HFFc6 (cell line): Measurements from ENCODE around the gene HYAL2. TPM values are rescaled to one million over a fixed set of nuclear protein-coding genes. Genes with fewer than 3 reads are reported as not detected.

Experiments used
- DNase-seq: peaks from one replicate; pipeline ENCODE4 v3.0.0-alpha.2; 2018
- H3K27ac Mint-ChIP-seq: 2 replicates; pipeline ENCODE4 v1.8.0; 2020; ENCODE audit warnings: mild to moderate bottlenecking, mixed read lengths
- H3K27me3 Mint-ChIP-seq: 2 replicates; pipeline ENCODE4 v1.8.0; 2021; ENCODE audit warnings: mild to moderate bottlenecking, moderate library complexity, mixed read lengths; ENCODE audit not compliant: insufficient read depth
- H3K36me3 Mint-ChIP-seq: 2 replicates; pipeline ENCODE4 v1.8.0; 2021; ENCODE audit warnings: low read depth, mixed read lengths
- H3K4me1 Mint-ChIP-seq: 2 replicates; pipeline ENCODE4 v1.8.0; 2020; ENCODE audit warnings: low read depth, mixed read lengths
- H3K4me3 Mint-ChIP-seq: 2 replicates; pipeline ENCODE4 v1.8.0; 2020; ENCODE audit warnings: mild to moderate bottlenecking, moderate library complexity, mixed read lengths
- H3K9me3 Mint-ChIP-seq: 2 replicates; pipeline ENCODE4 v1.8.0; 2020; ENCODE audit warnings: mild to moderate bottlenecking, mixed read lengths
- CTCF ChIP-seq: fragments of 200-600 bp; sonication (generic); IDR thresholded peaks from 2 replicates; pipeline ENCODE4 v1.5.0; 2021; ENCODE audit warnings: antibody characterized with exemption, mild to moderate bottlenecking
- total RNA-seq, 6 experiments: library from RNA; stranded (reverse); fragmentation: NEBNext Ultra II Directional; extraction: Animal tissue kit (Norgen Biotek cat#: 25700); gene quantifications; 2 replicates in 1 of 6; 3 replicates in 5 of 6; pipeline ENCODE4 v1.2.3, GENCODE V29; 2021

The HYAL2 gene
- total RNA-seq, 6 experiments from 2014 or later = 39.4 to 54.9 (median 47.6) TPM

DNA sequence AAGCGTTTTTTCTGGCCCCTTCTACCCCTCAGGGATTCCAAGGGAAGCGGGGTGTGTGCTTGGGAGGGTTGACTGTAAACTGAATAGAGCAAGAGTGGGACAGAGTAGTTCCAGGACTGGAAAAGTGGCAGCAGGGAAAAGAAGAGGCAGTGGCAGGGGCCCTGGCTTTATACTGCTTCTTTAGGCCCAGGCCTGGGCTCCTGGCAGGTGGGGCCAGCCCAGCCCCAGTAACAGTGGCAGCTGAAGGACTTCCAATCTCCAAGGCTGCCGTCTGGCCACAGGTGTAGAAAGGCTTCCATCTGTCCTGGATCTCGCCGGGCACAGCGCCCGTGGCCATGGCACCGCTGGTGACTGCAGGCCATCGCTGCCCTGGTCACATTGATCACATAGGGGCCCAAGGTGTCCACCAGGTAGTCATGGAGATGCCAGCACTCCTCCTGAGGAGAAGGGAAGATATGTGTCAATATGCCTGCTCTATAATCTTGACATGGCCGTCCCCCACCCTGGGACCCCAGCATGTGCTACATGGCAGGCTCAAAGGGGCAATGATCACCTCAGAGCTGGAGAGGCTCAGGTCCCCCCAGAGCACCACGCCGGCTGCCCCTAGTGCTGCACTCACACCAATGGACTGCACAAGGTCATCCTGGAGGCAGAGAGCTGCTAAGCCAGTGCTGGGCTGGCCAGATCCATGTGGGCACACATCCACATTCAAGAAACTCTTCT is 29.3 kb downstream of the HYAL2 start:
- TF ChIP-seq CTCF = no peak
- DNase-seq = no peak
- Mint-ChIP-seq H3K36me3 (peaks cover 5% of the 10 kb centered on the region), H3K9me3 (no peaks in the 10 kb centered on the region), H3K27ac (peak overlapping the region; percentile 95), H3K4me1 (peaks cover 24% of the 10 kb centered on the region), H3K27me3 (peaks cover 1% of the 10 kb centered on the region; the same call in 1 of the 2 replicates), H3K4me3 (peak overlapping the region; percentile 92)

DNA sequence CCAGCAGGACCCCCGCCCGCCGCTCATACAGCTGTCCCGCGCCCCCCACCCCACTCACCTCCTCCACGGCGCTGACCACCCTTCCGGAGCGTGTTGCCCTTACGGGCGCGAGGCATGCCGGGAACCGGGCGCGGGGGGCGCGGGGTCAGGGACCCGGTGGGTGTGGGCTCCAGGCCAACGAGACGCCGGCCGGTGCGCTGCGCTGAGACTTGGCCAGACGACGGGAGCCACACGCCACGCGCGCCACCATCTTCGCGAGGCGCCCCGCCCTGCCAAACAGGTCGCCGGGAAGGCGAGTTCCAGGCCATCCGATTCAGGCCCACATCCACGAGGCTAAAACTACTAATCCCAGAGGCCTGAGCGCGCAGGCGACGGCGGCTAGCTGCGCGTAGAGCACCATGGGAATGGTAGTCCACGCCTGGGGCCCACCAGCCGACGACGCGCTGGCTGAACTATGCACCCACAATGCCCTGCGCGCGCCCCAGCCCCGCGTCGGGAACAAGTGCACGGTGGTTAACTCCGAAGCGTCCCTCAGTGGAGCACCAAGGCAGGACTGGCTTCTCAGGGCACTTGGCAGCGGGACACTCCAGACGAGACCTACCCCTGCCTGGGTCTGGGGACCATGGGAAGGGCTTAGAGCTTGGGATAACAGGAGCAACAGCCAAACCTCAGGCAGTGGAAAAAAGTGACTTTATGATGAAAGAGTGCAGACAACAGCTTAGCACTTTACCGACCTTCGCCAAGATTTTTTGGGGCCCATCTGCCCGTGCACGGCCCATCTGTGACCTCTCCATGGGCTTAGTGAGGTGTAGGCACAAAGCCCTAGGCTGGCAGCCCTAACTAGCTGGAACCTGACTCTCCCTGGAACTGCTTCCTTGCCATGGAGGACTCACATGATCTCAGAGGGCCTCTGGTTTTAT is 30.1 kb downstream of the HYAL2 start, which contains the start of gene IFRD2:
IFRD2 (minus strand) TSS at position 271 of the 920 bp plus-strand sequence; CDS start at position 116, 155 bp downstream.
- Mint-ChIP-seq H3K9me3 (no peaks in the 10 kb centered on the region), H3K36me3 (peaks cover 5% of the 10 kb centered on the region), H3K4me1 (peaks cover 20% of the 10 kb centered on the region), H3K27ac (peak within 1 kb of the TSS; percentile 95), H3K4me3 (peak within 1 kb of the TSS; percentile 92), H3K27me3 (peaks cover 1% of the 10 kb centered on the region; the same call in 1 of the 2 replicates)
- DNase-seq = peak; percentile 98
- TF ChIP-seq CTCF = no peak

- Mint-ChIP-seq H3K27me3 (peaks cover 1% of the 10 kb centered on the region; the same call in 1 of the 2 replicates), H3K9me3 (no peaks in the 10 kb centered on the region), H3K27ac (no peak overlapping the region), H3K4me3 (no peak overlapping the region), H3K36me3 (peaks cover 10% of the 10 kb centered on the region), H3K4me1 (peaks cover 20% of the 10 kb centered on the region)
- no peak for DNase-seq
- TF ChIP-seq CTCF = no peak
Measured at GRCh38 chr3:50290161-50290641, 32.3 kb downstream of the HYAL2 start.

GRCh38 chr3:50289130-50289529 is 33.4 kb downstream of the HYAL2 start:
- no peak for DNase-seq
- Mint-ChIP-seq H3K27me3 (peaks cover 1% of the 10 kb centered on the region; the same call in 1 of the 2 replicates), H3K36me3 (peaks cover 10% of the 10 kb centered on the region), H3K4me3 (no peak overlapping the region), H3K9me3 (no peaks in the 10 kb centered on the region), H3K4me1 (peaks cover 20% of the 10 kb centered on the region), H3K27ac (no peak overlapping the region)
- TF ChIP-seq CTCF = no peak

GRCh38 chr3:50288387-50289007 is 34.0 kb downstream of the HYAL2 start:
- TF ChIP-seq CTCF = no peak
- no peaks in the 10 kb centered on the region for H3K9me3 Mint-ChIP-seq
- H3K27ac Mint-ChIP-seq = no peak overlapping the region
- H3K27me3 Mint-ChIP-seq = peaks cover 1% of the 10 kb centered on the region; the same call in 1 of the 2 replicates
- no peak overlapping the region for H3K4me3 Mint-ChIP-seq
- DNase-seq = no peak
- peaks cover 20% of the 10 kb centered on the region for H3K4me1 Mint-ChIP-seq
- peaks cover 10% of the 10 kb centered on the region for H3K36me3 Mint-ChIP-seq
